ENCODE results near the gene AQP12A.

DNA sequence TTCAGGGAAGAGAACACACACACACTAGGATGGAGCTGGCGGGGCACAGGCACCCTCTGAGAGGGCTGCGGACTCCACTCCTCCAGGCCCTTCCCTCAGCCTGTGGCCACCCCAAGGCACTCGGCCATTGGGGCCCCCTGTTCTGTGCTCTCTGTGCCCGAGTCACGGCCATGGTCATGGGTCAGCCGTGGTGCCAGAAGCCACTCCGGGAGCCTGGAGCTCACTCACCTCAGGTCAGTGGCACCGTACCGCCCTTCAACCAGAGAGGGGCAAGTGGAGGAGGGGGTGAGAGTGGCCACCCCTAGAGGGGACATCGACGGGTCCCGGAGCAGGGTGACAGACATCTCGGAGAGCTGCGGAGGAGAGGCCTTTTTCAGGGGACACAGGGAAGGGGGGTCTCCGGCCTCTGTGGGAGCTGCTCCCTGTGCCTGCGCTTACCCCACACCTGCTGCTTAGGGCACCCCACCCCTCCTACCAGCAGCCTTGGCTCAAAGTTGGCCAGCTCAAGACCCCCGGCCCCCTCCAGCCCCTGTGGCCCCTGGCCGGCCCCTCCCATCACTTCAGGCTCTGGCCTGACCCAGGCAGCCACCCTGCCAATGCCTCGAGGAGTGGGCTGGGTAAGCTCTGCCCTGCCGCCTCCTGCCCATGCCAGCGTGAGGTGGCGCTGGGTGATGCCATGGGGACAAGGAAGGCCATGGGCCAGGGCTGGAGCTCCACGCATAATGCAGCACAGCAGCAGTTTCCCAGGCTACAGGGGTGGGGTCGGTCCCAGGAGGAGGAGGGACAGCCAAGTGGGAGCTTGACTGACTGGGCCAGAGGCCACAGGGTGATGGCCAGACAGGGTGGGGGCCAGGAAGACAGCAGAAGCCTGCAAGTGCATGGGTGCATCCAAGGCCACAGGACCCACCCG lies 29.3 kb downstream of the AQP12A start:
- TF ChIP-seq, protein P1, sequence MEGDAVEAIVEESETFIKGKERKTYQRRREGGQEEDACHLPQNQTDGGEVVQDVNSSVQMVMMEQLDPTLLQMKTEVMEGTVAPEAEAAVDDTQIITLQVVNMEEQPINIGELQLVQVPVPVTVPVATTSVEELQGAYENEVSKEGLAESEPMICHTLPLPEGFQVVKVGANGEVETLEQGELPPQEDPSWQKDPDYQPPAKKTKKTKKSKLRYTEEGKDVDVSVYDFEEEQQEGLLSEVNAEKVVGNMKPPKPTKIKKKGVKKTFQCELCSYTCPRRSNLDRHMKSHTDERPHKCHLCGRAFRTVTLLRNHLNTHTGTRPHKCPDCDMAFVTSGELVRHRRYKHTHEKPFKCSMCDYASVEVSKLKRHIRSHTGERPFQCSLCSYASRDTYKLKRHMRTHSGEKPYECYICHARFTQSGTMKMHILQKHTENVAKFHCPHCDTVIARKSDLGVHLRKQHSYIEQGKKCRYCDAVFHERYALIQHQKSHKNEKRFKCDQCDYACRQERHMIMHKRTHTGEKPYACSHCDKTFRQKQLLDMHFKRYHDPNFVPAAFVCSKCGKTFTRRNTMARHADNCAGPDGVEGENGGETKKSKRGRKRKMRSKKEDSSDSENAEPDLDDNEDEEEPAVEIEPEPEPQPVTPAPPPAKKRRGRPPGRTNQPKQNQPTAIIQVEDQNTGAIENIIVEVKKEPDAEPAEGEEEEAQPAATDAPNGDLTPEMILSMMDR (IDR thresholded peaks at IDR 0.05) = no peak
- no peak for TF ChIP-seq POLR2AphosphoS5 (IDR thresholded peaks at IDR 0.05)
